Gastrocnemius medialis (tissue), 4 donors: Measurements from ENCODE around the gene ARAP2. TPM values are rescaled to one million over a fixed set of nuclear protein-coding genes. Genes with fewer than 3 reads are reported as not detected.

ENCODE experiments used
- ATAC-seq, 2 donors: fragments of 150-250 bp; one replicate each; pipeline ENCODE4 v1.9.1; 2016
- DNase-seq, 2 donors: peaks; one replicate each; pipeline ENCODE4 v3.0.0-alpha.2; 2019
- H3K27ac ChIP-seq, 4 donors: fragments of 200-600 bp; sonication (generic); 1 replicate in 1 of 4; 2 replicates in 3 of 4; pipeline ENCODE4 v1.5.1; 2016 to 2018; ENCODE audit warnings: mild to moderate bottlenecking in 2 of 4, moderate library complexity in 1 of 4
- H3K27me3 ChIP-seq, 3 donors: fragments of 200-600 bp; sonication (generic) in 2 of 3; 1 replicate in 1 of 3; 2 replicates in 2 of 3; pipeline versions ENCODE4 v1.5.1 to v1.6.0; 2016 to 2019; ENCODE audit warnings: mild to moderate bottlenecking in 1 of 3, moderate library complexity in 1 of 3
- H3K36me3 ChIP-seq, 2 donors: fragments of 200-600 bp; sonication (generic) in 1 of 2; one replicate each; pipeline ENCODE4 v1.5.1; 2017 to 2018
- H3K4me1 ChIP-seq, 2 donors: fragments of 200-600 bp; sonication (generic) in 1 of 2; one replicate each; pipeline ENCODE4 v1.5.1; 2016 to 2017; ENCODE audit warnings: mild to moderate bottlenecking in 2 of 2
- H3K4me3 ChIP-seq, 4 donors: fragments of 200-600 bp; sonication (generic) in 3 of 4; 1 replicate in 1 of 4; 2 replicates in 3 of 4; pipeline ENCODE4 v1.5.1; 2016 to 2019; ENCODE audit warnings: mild to moderate bottlenecking in 2 of 4
- H3K9me3 ChIP-seq, 3 donors: fragments of 200-600 bp; sonication (generic) in 2 of 3; 1 replicate in 1 of 3; 2 replicates in 2 of 3; pipeline ENCODE4 v1.5.1; 2016 to 2019
- POLR2A ChIP-seq, 2 donors: fragments of 450-650 bp; IDR thresholded peaks; one replicate each; pipeline ENCODE4 v1.6.1; 2017; ENCODE audit warnings: antibody characterized with exemption in 2 of 2, mild to moderate bottlenecking in 2 of 2, moderate library complexity in 2 of 2
- in situ Hi-C, 4 donors: fragments of 200-750 bp; cut with MboI; loops; one replicate each; pipeline versions ENCODE4 v1.15.0 to v1.8.0; 2017; ENCODE audit warnings: low sequenced_read_pairs in 4 of 4
- intact Hi-C: fragments of 100-400 bp; cut with DNase I; formaldehyde crosslinking; loops from one replicate; pipeline ENCODE4 v1.15.1; 2023; ENCODE audit warnings: low total_unique reads
- total RNA-seq, 4 donors: library from RNA; depleted of rRNA; stranded (reverse); fragments of >200 nt; gene quantifications; one replicate each; pipeline versions ENCODE4 v1.1.0 to v1.2.3, GENCODE V29; 2016
- TF ChIP-seq, protein P1 (sequence below), 5 experiments: fragments of 450-650 bp in 3 of 5; fragments of 200-600 bp in 2 of 5; sonication (generic) in 2 of 5; IDR thresholded peaks in 4 of 5; conservative IDR thresholded peaks in 1 of 5; 1 replicate in 4 of 5; 2 replicates in 1 of 5; pipeline ENCODE4 v1.5.1; 2016 to 2019; ENCODE audit warnings: antibody characterized with exemption in 5 of 5, mild to moderate bottlenecking in 3 of 5, moderate library complexity in 3 of 5

ARAP2 gene
- total RNA-seq, 4 donors from 2014 or later, result 0.32 to 10.3 (median 1.1) TPM

DNA sequence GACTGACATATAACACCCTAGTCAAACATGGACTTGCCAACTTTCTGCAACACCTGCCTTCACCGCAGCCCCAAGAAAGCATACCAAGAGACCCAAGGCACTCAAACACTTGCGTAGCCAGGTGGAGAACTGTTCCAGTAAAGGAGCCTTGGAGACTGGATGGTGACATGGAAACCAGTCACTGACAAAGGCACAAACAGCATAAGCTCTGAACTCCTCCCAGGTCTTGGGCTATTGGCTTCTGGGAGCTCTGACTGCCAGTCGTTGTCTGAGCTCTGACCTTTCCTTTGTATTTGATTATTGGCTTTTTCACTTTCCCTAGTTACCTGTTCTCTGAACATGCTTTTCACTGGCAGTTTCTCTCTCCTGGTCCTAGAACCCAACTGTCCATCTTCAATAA lies 38.3 kb downstream of the ARAP2 start:
- Histone ChIP-seq H3K36me3 (no peaks in the 10 kb centered on the region), H3K9me3 (no peaks in the 10 kb centered on the region), H3K27ac (no peak overlapping the region), H3K4me3 (no peak overlapping the region), H3K4me1 (no peaks in the 10 kb centered on the region), H3K27me3 (no peaks in the 10 kb centered on the region)
- DNase-seq, result no peak
- TF ChIP-seq, protein P1, sequence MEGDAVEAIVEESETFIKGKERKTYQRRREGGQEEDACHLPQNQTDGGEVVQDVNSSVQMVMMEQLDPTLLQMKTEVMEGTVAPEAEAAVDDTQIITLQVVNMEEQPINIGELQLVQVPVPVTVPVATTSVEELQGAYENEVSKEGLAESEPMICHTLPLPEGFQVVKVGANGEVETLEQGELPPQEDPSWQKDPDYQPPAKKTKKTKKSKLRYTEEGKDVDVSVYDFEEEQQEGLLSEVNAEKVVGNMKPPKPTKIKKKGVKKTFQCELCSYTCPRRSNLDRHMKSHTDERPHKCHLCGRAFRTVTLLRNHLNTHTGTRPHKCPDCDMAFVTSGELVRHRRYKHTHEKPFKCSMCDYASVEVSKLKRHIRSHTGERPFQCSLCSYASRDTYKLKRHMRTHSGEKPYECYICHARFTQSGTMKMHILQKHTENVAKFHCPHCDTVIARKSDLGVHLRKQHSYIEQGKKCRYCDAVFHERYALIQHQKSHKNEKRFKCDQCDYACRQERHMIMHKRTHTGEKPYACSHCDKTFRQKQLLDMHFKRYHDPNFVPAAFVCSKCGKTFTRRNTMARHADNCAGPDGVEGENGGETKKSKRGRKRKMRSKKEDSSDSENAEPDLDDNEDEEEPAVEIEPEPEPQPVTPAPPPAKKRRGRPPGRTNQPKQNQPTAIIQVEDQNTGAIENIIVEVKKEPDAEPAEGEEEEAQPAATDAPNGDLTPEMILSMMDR (IDR thresholded peaks at IDR 0.05 in 4 of 5, conservative IDR thresholded peaks at IDR 0.05 in 1 of 5), result no peak
- TF ChIP-seq POLR2A (IDR thresholded peaks at IDR 0.05), result no peak
- in situ Hi-C loops (no loop called here), intact Hi-C loops (no loop called here)
- ATAC-seq, result no peak

- no peak for DNase-seq
- no peak overlapping the region for H3K27ac ChIP-seq
- intact Hi-C loops, result no loop called here
- H3K9me3 ChIP-seq, result no peaks in the 10 kb centered on the region
- no peaks in the 10 kb centered on the region for H3K36me3 ChIP-seq
- in situ Hi-C loops, result no loop called here
- H3K4me3 ChIP-seq, result no peak overlapping the region
- TF ChIP-seq POLR2A (IDR thresholded peaks at IDR 0.05), result no peak
- TF ChIP-seq, protein P1 (IDR thresholded peaks at IDR 0.05 in 4 of 5, conservative IDR thresholded peaks at IDR 0.05 in 1 of 5), result no peak
- ATAC-seq, result no peak
- H3K4me1 ChIP-seq, result no peaks in the 10 kb centered on the region
- H3K27me3 ChIP-seq, result no peaks in the 10 kb centered on the region
These were observed 45.5 kb downstream of the ARAP2 start for GRCh38 chr4:36198861-36199260.

- no peaks in the 10 kb centered on the region for H3K36me3 ChIP-seq
- TF ChIP-seq POLR2A (IDR thresholded peaks at IDR 0.05), result no peak
- TF ChIP-seq, protein P1 (IDR thresholded peaks at IDR 0.05 in 4 of 5, conservative IDR thresholded peaks at IDR 0.05 in 1 of 5), result no peak
- no peaks in the 10 kb centered on the region for H3K4me1 ChIP-seq
- DNase-seq (no peak), ATAC-seq (no peak)
- intact Hi-C loops, result no loop called here
- H3K27me3 ChIP-seq, result no peaks in the 10 kb centered on the region
- H3K4me3 ChIP-seq, result no peak overlapping the region
- H3K9me3 ChIP-seq, result no peaks in the 10 kb centered on the region
- no peak overlapping the region for H3K27ac ChIP-seq
- in situ Hi-C loops, result no loop called here
These were observed 46.1 kb downstream of the ARAP2 start for GRCh38 chr4:36198068-36198808.

GRCh38 chr4:36197501-36197900 lies 46.8 kb downstream of the ARAP2 start:
- in situ Hi-C loops (no loop called here), intact Hi-C loops (no loop called here)
- H3K4me3 ChIP-seq, result no peak overlapping the region
- no peak overlapping the region for H3K27ac ChIP-seq
- H3K4me1 ChIP-seq, result no peaks in the 10 kb centered on the region
- TF ChIP-seq POLR2A (IDR thresholded peaks at IDR 0.05), result no peak
- TF ChIP-seq, protein P1 (IDR thresholded peaks at IDR 0.05 in 4 of 5, conservative IDR thresholded peaks at IDR 0.05 in 1 of 5), result no peak
- no peaks in the 10 kb centered on the region for H3K36me3 ChIP-seq
- DNase-seq (no peak), ATAC-seq (no peak)
- H3K27me3 ChIP-seq, result no peaks in the 10 kb centered on the region
- H3K9me3 ChIP-seq, result no peaks in the 10 kb centered on the region
